Ecto neural progenitor cell (in vitro differentiated cells): Measurements from ENCODE around the gene FOXS1.

Experiments used
- DNase-seq: peaks from one replicate; pipeline ENCODE4 v3.0.0-alpha.2; 2018; ENCODE audit warnings: low spot score

Gene FOXS1

GRCh38 chr20:31845300-31845863 lies at the start of gene FOXS1:
Gene FOXS1, minus strand, starts transcription at chr20:31845604. Its CDS starts 62 bp downstream, at chr20:31845542.
- peak; percentile 84 for DNase-seq

- DNase-seq, result no peak
These were observed 45.2 kb upstream of the FOXS1 start for GRCh38 chr20:31890646-31891045.

DNA sequence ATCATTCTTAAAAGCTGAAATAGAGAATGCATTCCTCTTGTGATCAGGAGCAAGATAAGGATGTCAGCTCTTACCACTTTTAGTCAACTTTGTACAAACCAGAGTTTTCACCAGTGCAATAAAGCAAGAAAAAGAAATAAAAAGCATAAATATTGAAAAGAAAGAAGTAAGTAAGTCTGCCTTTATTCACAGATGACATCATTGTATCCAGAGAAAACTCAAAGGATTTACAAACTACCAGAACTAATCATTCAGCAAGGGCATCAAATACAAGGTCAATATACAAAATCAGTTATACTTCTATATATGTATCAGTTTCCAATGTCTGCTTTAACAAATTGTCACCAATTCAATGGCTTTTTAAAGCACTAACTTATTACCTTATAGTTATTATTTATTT lies 38.4 kb upstream of the FOXS1 start:
- no peak for DNase-seq

- DNase-seq, result peak; percentile 11
These were observed 36.5 kb upstream of the FOXS1 start for GRCh38 chr20:31881945-31882344.

DNA sequence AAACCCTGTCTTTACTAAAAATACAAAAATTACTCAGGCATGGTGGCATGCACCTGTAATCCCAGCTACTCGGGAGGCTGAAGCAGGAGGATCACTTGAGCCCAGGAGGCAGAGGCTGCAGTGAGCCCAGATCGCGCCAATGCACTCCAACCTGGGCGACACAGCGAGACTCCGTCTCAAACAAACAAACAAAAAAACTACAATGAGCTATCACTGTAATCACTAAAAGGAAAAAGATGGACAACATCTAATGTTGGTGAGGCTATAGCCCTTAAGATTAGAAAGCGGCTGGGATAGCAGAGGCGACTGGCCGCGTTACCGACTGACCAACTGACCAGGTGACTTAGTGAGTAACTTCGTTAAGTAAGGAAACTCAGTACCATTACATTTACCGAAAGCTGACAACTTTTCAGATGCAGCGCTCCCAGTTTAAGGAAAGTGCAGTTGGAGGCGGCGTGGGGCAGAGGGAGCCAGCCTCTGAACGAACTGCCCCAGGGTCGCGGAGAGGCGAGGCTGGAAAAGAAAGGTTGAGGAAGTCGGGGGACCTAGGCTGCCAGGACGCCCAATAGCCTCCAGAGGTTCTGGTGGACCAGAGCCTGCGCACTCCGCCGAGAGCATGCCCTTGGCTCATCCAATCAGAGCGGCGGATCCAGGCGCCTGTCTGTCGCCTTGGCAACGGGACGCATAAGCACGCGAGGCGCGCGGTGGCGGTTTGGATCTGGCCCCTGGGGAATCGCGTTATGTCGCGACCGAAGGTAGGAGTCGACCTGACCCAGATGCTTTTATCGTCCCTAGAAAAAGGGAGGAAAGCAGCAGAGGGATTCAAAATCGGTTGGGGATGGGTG lies 34.0 kb upstream of the FOXS1 start:
- DNase-seq, result peak; percentile 97

DNA sequence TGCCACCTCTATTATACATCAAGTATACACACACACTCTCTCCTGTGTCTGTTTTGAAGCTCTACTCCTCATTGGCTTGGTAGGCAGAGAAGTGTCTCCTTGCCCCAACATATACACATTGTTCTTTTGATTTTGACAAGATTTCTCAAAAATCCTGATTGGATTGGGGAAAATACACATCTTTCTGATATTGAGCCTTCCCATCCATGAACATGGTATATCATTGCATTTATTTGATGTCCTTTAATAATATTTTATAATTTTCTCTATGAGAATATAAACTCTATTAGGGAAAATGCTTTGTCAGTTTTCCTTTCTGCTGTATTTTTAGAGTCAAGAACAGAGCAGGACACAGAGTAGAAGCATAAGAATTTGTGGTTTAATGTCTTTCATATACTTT lies 32.3 kb upstream of the FOXS1 start:
- no peak for DNase-seq

GRCh38 chr20:31875671-31876070 lies 30.3 kb upstream of the FOXS1 start:
- DNase-seq, result no peak

DNA sequence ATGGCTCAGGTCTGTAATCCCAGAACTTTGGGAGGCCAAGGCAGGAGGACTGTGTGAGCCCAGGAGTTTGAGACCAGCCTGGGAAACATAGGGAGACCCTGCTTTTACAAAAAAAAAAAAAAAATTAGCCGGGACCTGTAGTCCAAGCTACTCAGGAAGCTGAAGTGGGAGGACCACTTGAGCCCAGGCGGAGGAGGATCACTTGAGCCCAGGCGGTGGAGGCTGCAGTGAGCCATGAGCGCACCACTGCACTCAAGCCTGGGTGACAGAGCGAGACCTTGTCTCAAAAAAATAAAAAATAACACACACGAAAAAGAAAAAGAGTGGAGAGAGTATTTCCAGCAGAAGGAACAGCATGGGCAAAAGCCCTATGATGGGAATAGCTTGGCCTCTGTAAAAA lies 27.0 kb upstream of the FOXS1 start:
- no peak for DNase-seq

DNA sequence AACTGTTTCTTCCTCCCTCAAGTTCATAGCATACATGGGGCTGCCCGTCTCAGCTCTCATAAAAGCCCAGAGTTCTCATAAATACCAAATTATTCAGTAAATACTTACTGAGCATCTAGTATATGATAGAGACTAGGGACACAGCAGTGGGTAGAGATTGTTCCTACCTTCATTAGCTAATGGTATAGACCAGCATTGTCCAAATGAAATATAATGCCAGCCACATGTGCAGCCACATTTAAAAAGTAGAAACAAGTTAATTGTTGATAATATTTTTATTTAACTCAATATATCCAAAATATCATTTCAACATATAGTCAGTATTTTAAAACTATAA lies 26.2 kb upstream of the FOXS1 start:
- no peak for DNase-seq

GRCh38 chr20:31870726-31871617 lies 25.6 kb upstream of the FOXS1 start:
- DNase-seq, result peak; percentile 60

DNA sequence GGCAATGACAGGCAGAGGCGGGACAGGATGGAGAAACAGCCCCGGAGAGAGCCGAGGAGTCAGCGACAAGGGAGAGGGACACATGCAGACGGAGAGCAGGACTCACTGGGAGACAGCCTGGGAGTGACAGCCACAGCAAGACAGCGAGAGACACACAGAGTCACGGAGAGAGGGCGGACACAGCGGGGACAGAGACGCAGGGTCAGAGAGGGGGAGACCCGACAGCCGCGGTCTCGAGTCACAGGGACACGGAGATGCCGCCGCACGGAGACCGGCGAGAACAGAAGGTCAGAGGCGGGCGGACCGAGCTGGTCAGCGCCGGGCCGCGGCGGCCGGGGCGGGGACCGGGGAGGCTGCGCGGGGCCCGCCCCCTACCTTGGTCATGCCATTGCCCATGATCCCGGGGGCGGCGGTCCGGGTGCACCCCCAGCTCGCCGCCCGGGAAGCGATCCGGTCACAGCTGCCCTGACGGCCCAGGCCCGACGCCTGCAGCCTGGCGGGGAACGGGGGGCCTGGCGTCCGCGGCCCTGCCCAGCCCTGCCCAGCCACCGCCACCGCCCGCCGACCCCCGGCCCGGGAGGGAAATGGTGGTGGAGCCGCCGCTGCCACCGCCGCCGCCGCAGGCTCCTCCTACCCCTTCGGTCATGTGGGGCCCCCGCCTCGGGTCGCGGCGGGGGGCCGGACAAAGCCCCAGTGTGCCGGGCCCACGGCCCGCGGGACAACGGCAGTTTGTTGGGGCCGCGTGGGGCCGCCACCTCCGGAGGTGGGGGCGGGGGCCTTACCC lies 24.7 kb upstream of the FOXS1 start, which contains the start of the genes DUSP15 and TTLL9:
DUSP15 (minus strand) TSS at position 586 of the 784 bp plus-strand sequence; CDS start at position 396, 190 bp downstream.
TTLL9 (plus strand) TSS at position 693 of the 784 bp plus-strand sequence. CDS start 493 bp downstream, outside the sequence.
- peak; percentile 80 for DNase-seq

- DNase-seq, result no peak
These were observed 24.2 kb upstream of the FOXS1 start for GRCh38 chr20:31869673-31869941.

DNA sequence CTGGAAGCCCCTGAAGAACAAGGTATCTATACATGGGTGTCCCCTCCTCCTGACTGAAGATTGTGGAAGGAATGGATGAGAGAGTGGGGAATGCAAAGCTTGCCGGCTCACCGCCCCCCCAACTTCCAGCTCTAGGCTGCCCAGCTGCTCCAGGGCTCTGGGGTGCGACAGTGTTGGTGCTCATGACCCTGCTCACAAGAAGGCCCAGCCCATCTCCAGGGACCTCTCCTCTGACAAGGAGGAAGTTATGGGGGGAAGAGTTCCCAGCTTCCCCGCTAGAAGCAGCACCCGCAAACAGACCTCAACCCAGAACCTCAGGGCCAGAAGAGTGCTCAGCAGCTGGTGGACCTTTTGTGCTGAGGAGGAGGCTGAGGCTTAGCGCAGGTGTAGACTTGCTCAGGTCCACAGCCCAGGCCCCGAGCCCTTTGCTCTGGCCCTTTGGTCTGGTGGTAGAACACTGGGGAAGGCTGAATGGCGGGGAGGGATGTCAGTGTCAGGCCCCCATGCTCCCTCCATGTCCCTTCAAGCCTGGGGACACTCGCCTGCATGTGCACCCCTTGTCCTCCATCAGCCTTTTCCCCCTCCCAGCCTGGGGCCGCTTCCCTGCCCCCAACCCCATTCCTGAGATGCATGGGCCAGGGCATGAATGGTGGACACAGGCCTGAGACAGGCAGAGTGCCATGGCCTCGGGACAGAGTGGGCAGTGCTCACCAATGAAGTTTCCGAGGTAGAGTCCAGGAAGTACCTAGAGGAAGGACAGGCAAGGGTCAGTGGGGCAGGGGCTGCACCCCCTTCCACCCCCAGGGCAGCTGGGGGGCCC lies 23.7 kb upstream of the FOXS1 start:
- DNase-seq, result peak; percentile 43

DNA sequence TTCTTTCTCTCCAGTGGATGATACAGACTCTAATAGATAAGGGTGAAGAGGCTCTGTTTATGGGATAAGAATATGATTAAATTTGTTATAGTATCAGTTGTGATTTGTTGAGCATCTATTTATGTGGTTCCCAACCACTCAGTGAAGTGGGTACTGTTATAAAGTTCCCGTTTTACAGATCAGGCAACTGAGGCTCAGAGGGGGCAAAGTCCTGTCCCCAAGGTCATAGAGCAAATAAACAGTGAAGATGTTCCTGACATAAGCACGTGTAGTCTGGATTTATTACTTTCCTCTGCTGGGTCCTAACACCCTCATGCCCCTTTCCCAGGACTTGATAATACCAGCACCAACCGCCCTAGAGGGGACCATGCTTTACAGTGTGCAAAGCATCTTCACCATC lies 20.8 kb upstream of the FOXS1 start:
- no peak for DNase-seq

DNA sequence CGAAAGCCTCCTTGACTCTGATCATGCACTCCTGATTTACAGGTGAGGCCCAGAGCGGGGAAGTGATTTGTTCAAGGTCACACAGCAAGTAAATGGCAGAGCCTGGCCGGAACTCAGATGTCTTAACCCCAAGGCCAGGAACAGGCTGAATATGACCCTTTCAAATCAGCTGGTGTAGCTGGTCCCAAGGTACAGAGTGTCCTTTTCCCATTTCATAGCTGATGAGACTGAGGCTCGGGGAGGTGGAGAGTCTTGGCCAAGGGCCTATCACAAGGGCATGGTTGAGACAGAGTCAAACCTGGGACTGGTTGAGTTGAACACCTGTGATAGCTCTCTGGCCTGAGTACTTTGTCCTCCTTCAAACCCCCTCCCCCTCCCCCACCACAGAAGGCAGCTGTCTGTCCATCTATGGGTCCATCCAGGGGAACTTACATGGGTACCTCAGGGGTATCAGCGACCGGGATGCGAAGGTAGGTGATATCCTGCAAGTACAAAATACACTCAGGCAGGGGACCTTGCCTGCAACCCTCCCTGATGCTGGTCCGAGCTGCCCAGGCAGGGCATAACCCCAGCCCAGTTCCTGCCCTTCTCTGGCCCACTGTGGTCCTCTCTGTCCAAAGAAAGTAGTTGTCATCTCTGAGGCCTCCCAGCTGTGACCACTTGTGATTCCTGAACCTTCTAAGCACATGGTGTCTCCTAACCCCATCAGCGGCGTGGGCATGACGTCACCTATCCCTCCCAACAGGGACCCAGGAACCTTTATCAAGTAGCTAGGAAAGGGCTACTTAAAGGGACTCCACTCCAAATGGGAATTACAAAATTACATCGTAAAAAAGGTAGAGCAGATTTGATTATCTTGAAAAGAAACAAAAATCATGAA lies 19.4 kb upstream of the FOXS1 start:
- DNase-seq, result peak; percentile 39

- DNase-seq, result no peak
These were observed 18.1 kb upstream of the FOXS1 start for GRCh38 chr20:31863296-31864085.

GRCh38 chr20:31862506-31862905 lies 17.1 kb upstream of the FOXS1 start:
- no peak for DNase-seq

- DNase-seq, result no peak
These were observed 16.7 kb upstream of the FOXS1 start for GRCh38 chr20:31862157-31862470.

DNA sequence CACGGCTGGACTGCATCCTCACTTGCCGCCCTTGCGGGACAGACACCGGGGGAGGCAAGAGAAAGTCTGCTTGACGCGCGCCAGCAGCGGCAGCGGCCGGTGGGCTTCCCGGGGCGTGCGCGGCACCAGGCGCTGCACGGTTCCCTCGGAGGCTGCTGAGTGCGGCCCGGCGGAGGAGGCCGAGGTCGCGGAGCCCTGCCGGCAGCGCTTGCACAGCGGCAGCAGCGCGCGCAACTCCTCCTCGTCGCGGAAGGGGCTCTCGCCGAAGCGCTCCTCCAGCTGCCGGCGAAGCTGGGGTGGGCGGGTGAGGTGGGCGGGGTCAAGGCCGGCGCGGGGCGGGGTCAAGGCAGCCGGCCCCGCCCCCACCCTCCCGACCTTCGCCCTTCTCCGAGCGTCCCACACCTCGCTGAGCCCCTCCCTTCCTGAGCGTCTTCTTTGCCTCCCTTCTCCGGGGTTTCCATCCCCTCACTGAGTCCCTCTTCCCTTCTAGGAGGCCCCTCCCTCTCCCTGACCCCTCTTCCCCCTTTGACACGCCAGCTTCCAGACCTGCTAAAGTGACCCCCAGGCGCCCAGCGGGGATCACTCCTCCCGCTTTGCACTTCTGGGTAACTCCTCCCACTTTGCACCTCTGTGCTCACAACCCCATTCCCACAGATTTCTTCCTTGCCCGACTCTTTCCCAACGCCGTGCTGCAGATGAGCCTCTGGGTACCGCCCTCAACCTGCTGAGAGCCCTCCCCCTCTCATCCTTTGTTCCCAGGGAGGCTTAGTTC lies 16.2 kb upstream of the FOXS1 start:
- DNase-seq, result peak; percentile 93
